ENCODE data around the gene AFF1.
A peak's percentile ranks its signal among the peaks of the same experiment; 100 is the strongest.

Gene AFF1

GRCh38 chr4:87006676-87007527, 72.1 kb downstream of the AFF1 start:
- peak overlapping the region; percentile 64 for H3K4me3 ChIP-seq (ENCODE audit: low read depth, low read length)
- peak; percentile 77 for DNase-seq (ENCODE audit: low read depth)
- in situ Hi-C loops (cut with HindIII; ENCODE audit: low sequenced_read_pairs): no loop called here
- TF ChIP-seq CTCF (IDR thresholded peaks at IDR 0.05; ENCODE audit: low read depth, low read length, missing control alignments): no peak

- in situ Hi-C loops (cut with HindIII; ENCODE audit: low sequenced_read_pairs): no loop called here
- no peak for TF ChIP-seq CTCF (IDR thresholded peaks at IDR 0.05; ENCODE audit: low read depth, low read length, missing control alignments)
- H3K4me3 ChIP-seq (ENCODE audit: low read depth, low read length): peak overlapping the region; percentile 64
- peak; percentile 27 for DNase-seq (ENCODE audit: low read depth)
These were observed 73.0 kb downstream of the AFF1 start for GRCh38 chr4:87007528-87008446.

GRCh38 chr4:87009095-87009648, 74.4 kb downstream of the AFF1 start:
- no peak overlapping the region for H3K4me3 ChIP-seq (ENCODE audit: low read depth, low read length)
- no peak for DNase-seq (ENCODE audit: low read depth)
- no peak for TF ChIP-seq CTCF (IDR thresholded peaks at IDR 0.05; ENCODE audit: low read depth, low read length, missing control alignments)
- in situ Hi-C loops (cut with HindIII; ENCODE audit: low sequenced_read_pairs): no loop called here

- no peak for DNase-seq (ENCODE audit: low read depth)
- in situ Hi-C loops (cut with HindIII; ENCODE audit: low sequenced_read_pairs): loop anchor here (5.0 kb wide), 1 partner anchor 88 kb away; no protein-coding TSS in a partner anchor
- no peak for TF ChIP-seq CTCF (IDR thresholded peaks at IDR 0.05; ENCODE audit: low read depth, low read length, missing control alignments)
- H3K4me3 ChIP-seq (ENCODE audit: low read depth, low read length): no peak overlapping the region
These were observed 75.4 kb downstream of the AFF1 start for GRCh38 chr4:87010192-87010591.

- TF ChIP-seq CTCF (IDR thresholded peaks at IDR 0.05; ENCODE audit: low read depth, low read length, missing control alignments): no peak
- in situ Hi-C loops (cut with HindIII; ENCODE audit: low sequenced_read_pairs): loop anchor here (5.0 kb wide), 1 partner anchor 89 kb away; no protein-coding TSS in a partner anchor
- peak; percentile 53 for DNase-seq (ENCODE audit: low read depth)
- H3K4me3 ChIP-seq (ENCODE audit: low read depth, low read length): no peak overlapping the region
These were observed 76.7 kb downstream of the AFF1 start for GRCh38 chr4:87011340-87012034.

All from astrocyte of the cerebellum (primary cell).